ENCODE results near the gene PARVA.

GRCh38 chr11:12417691-12418611, 40.6 kb downstream of the PARVA start:
- no peak for TF ChIP-seq CTCF (IDR thresholded peaks at IDR 0.05)
- TF ChIP-seq POLR2A (IDR thresholded peaks at IDR 0.05): no peak
- TF ChIP-seq POLR2AphosphoS5 (IDR thresholded peaks at IDR 0.05): no peak
- no peak for TF ChIP-seq EP300 (IDR thresholded peaks at IDR 0.05)

Measured in sigmoid colon (tissue), 4 donors.